Activated CD4-positive, alpha-beta T cell treated with anti-CD3 and anti-CD28 coated beads, Interleukin-2, Interleukin-6, amounts not matched to agents 100 ng/mL and 50 ng/mL, durations not matched to agents 16 hours and 8 hours (primary cell): ENCODE results near the gene PFKFB2.

ENCODE experiments used
- DNase-seq: peaks from one replicate; pipeline ENCODE4 v3.0.0-alpha.2; 2020

The PFKFB2 gene

DNA sequence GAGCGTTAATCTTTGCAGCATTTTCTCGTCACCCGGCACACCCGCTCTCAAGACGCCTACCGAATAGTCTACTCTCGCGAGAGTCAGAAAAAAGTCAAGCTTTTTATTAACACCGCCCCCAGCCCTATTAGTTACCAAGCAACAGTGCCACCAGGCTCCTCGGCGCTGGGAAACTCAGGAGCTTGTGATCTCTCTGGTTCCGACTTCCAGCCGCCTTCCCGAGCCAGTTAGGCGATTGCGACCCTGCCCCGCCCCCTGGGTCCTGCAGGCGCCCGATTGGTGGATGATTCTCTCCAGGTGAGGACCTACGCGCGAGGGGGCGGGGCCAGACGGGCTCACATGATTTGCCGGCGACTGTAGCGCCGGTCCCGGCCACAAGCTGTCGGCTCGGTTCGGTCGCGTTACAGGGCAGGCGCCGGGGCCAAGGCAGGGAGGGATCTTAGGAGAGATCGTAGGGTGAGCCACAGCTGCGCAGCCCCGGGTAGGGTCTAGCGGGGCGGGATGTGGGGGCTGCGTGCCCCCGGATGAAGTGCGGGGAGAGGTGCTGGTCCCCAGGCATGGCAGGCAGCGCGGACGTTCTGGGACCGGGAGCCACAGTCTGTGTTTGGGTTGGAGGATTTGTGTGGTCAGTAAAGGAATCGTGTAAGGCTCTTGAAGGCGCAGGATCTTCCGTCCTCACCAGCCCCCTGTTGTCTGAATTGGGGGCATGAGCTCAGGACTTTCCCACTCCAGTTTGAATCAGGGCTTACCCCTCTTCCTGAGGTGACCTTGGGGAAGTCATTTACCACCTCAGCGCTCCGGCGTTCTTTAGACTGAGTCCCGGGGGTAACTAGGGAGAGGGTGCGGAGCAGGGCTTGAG is at the start of gene PFKFB2:
TSS of gene PFKFB2 (plus strand) at position 365 of the 859 bp plus-strand sequence. CDS start 1,443 bp downstream, outside the sequence.
- DNase-seq: peak; percentile 94

DNA sequence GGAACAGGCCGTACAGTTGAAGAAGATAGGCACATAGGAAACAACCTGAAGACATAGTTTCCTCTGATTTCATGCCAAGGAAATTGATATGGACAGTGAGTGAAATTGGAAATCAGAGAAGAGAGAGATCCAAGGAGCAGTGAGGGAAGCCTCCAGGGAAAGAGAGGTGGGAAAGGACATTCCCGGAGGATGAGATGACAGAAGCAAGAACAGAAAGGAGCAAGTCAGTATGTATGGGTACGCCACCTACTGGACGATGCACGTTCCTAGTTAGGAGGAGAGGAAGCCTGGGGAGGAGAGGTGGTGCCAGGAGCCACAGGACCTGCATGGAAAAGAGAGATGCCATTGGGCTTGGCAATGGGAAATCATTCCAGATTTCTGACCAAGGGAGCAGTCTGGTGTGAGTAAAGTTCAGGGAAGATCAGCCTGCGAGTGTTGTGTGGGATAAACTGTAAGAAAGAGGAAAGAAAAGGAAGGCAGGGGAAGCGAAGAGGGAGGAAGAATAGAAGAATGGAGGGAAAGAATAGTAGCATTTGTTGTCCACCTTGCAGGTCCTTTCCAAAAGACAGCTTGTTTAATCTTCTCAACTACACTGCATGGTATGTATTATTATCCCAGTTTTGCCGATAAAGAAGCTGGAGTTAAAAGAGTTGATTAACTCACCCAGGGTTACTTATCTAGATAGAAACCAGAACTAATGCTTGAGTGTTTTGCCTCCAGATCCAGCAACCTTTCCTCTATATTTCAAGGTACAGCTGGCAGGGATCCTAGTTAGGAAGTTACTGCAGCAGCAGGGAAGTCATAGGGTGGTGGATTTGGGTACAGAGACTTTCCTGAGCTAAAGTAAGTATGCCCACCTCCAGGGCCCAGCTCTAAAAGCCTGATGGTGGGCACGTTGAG is 47.9 kb upstream of the PFKFB2 start:
- peak; percentile 38 for DNase-seq

DNA sequence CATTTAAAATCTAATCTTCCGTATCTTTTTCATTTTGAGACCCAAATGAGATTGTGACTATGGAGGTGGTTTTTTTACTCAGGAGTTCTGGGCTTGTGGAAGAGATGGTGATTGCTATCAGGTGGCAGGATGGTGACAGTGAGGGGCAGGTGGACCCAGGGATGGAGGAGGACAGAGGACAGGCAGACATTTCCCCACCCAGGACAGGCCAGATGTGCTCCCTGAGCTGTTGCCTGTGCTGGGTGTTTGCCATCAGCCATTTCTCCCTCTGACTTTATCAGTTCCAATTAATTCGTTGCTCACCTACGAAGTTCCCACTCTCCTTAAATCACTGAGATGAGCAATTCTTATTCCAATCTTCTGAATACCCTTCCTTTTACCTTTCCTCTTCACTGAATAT is 47.0 kb upstream of the PFKFB2 start:
- no peak for DNase-seq

GRCh38 chr1:207006914-207007313 is 46.2 kb upstream of the PFKFB2 start:
- DNase-seq: no peak

GRCh38 chr1:207007352-207008033 is 45.6 kb upstream of the PFKFB2 start:
- no peak for DNase-seq

DNA sequence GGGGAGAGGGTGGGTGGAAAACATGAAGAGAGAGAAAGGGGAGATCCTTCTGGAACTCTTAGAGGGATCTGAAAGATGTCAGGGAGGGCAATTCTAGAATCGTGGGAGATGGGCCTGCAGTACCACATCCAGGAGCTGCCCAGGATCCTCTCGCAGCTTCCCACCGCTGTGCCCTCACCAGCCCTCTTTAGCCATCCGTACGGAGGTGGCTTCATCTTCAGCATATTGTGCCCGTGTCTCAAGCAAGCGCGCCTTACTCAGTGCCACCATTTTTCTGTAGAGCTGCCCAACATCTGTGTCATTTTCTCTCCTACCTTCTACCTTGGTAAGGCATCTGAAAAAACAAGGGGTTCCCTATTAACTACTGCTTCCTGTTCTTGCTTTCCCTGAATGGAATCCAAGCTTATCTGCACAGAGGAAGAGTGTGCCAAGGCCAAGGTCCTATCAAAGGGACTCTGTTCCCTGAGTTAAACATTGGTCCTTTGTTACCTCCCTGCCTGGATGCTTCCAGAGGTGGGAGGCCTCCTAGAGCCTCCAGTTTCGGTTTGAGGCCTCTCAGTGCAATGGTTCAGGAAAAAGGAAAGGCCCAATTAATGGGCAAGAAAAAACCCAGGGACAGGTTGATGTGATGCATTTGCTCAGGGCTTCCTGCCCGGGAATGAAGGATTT is 43.8 kb upstream of the PFKFB2 start:
- no peak for DNase-seq

DNA sequence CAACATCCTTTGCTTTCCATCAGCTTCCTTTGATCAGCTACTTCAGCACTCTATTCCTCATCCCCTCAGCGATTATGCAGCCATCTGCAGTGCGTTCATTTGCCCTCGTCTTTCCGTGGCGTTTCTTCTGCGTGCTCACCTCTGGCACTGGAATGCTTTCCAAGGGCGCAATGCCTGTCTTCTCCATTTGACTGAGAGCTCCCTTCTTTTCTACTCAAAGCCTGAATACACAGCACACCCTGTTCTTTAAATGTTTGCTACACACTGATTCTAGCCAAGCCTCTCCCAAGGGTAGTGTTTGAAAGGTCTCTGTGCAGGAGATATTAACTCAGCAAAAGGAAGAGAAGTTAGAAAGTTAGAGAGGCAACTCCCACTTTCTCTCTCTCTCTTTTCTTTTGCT is 43.1 kb upstream of the PFKFB2 start:
- no peak for DNase-seq

DNA sequence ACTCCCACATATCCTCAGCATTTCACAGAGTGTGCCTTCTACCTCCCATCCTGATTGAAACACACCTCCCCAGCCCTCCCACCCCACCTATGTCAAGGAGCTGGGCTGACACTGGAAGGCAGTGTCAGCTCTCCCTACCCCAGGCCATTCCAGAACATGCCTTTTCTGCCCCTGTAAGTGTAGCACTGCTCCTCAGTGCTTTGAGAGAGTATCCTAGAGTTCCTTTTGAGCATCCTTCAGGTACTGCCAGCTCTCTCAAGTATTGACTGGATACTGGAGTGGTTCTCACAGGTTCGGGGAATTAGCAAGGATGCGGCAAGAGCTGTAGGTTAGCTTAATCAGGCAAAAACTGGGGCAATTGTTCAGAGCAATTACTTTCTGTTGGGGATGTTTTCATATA is 42.3 kb upstream of the PFKFB2 start:
- no peak for DNase-seq

- DNase-seq: no peak
Measured at GRCh38 chr1:207013321-207014085, 39.6 kb upstream of the PFKFB2 start.

- DNase-seq: no peak
Measured at GRCh38 chr1:207014728-207015127, 38.3 kb upstream of the PFKFB2 start.

DNA sequence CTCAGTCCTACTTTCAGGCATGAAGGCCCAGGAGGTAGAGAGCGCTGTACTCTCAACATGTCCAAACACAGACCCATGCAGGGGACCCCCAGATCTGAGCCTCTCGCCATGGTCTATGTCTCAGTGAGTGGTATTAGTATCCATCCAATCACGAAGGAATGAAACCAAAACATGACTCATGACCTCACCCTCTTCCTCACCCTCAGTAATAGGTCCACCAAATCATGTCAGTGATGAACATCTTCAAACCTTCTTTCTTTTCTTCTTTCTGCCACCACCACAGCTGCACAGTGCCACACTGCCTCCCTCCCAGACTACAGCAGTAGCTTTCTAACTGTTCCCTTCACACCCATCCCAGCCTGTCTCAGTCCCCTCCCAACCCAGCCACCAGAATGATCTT is 37.3 kb upstream of the PFKFB2 start:
- no peak for DNase-seq

DNA sequence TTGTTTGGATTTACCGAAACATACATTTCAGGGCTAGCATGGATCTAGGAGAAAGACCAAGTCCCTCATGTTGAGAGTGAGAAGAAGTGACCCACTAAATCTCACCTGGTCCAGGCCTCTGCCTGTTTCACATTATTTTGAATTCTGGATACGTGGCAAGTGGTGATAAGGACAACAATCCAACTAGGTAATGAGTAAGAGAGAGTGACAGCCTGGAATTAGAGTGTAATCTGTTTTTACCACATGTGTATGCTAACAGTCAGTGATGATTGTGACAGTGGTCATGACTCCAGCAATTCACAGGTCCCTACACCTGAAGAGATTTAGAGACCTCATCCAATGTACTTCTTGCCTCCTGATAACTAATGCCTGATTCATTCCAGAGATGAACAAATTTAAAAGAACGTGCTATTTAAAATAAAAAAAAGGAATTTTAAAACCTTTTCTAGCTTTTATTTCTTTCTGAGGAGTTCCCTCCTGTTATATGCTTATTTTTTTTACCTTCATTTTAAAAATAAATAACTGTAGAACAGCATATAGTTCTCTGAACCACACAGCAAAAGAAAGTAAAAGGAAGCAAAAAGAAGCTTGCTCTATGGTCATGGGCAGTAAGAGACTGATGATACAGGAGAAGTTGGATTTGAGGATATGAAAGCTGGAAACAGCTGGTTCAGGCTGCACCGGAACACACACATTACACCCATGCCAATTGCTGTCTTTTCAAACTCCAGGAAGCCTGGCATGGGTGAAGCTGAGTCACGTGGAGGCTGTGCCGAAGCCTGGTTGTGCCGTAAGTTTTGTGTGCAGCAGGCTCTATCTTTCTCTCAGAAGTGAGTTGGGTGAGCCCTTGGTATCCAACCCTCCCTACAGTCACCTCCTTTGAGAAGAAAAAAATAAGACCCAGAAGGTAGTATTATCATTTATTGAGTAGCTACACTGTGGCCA is 35.2 kb upstream of the PFKFB2 start:
- DNase-seq: no peak

GRCh38 chr1:207018707-207019106 is 34.4 kb upstream of the PFKFB2 start:
- DNase-seq: no peak

DNA sequence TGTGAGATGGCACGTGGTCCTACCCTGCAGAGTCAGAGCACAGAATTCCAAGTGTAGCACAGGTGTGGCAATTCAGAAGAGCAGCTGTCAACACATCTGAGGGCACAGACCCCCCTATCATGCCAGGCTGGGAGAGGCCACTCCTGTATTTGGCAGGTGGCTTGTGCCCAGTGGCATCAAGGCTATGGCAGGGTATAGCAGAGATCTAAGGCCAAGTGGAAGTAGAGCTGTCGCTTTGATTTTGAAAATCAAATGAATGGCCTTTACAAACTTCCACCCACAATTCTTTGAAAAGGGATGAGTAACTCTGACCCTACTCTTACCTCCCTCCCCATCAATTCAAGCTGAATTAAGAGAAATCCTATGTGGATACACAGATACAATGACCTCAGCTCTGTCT is 33.9 kb upstream of the PFKFB2 start:
- DNase-seq: no peak

- DNase-seq: no peak
Measured at GRCh38 chr1:207019661-207020060, 33.4 kb upstream of the PFKFB2 start.

GRCh38 chr1:207020065-207020708 is 32.9 kb upstream of the PFKFB2 start:
- no peak for DNase-seq

DNA sequence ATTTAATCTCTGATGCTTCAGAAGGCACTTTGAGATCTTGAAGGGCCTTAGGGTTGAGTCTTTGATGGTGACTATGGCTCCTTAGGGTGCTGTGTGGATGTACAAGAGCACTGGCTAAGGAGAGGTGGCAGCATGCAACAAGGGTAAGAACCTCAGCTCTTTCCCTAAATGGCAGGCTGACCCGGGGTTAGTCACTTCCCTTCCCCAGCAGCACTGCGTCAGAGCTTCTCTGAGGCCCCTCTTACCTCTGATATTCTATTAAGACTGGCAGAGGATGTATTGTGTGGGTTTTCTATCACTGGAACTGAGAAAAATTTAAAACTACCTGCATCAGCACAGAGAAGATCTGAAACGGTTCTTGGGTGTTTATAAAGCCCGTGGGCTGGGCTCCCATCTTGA is 32.4 kb upstream of the PFKFB2 start:
- no peak for DNase-seq

GRCh38 chr1:207021139-207021861 is 31.8 kb upstream of the PFKFB2 start:
- DNase-seq: no peak

GRCh38 chr1:207021876-207022596 is 31.0 kb upstream of the PFKFB2 start:
- DNase-seq: no peak
